KOPT-K1 (cell line): Measurements from ENCODE around the gene ACTG1.

Experiments used
- H3K27ac ChIP-seq: fragments of 200-600 bp; sonication (generic); 2 replicates; pipeline ENCODE4 v1.5.1; 2016; ENCODE audit warnings: antibody characterized with exemption, mild to moderate bottlenecking, low read depth, low read length; ENCODE audit not compliant: poor library complexity, severe bottlenecking
- H3K36me3 ChIP-seq: fragments of 200-600 bp; sonication (generic); 2 replicates; pipeline ENCODE4 v1.5.1; 2017; ENCODE audit warnings: antibody characterized with exemption, mild to moderate bottlenecking, low read length, moderate library complexity; ENCODE audit not compliant: insufficient read depth
- H3K9me3 ChIP-seq: fragments of 200-600 bp; sonication (generic); 2 replicates; pipeline ENCODE4 v1.5.1; 2017; ENCODE audit warnings: antibody characterized with exemption, low read length, mild to moderate bottlenecking; ENCODE audit not compliant: insufficient read depth, poor library complexity, severe bottlenecking

ACTG1 gene

GRCh38 chr17:81528651-81529436 is 16.2 kb upstream of the ACTG1 start:
- Histone ChIP-seq H3K27ac (no peak overlapping the region), H3K9me3 (no peaks in the 10 kb centered on the region), H3K36me3 (no peaks in the 10 kb centered on the region)

- Histone ChIP-seq H3K36me3 (no peaks in the 10 kb centered on the region), H3K27ac (no peak overlapping the region), H3K9me3 (no peaks in the 10 kb centered on the region)
Observed at GRCh38 chr17:81528384-81528650, 15.7 kb upstream of the ACTG1 start.

GRCh38 chr17:81527591-81528383 is 15.2 kb upstream of the ACTG1 start, which contains the start of gene FSCN2:
TSS of gene FSCN2 (plus strand) at chr17:81528377. CDS start at chr17:81528532, 155 bp downstream.
- Histone ChIP-seq H3K9me3 (no peaks in the 10 kb centered on the region), H3K27ac (no peak within 1 kb of the TSS), H3K36me3 (no peaks in the 10 kb centered on the region)

- H3K27ac ChIP-seq: no peak overlapping the region
- no peaks in the 10 kb centered on the region for H3K36me3 ChIP-seq
- H3K9me3 ChIP-seq: no peaks in the 10 kb centered on the region
Observed at GRCh38 chr17:81526662-81527571, 14.3 kb upstream of the ACTG1 start.

GRCh38 chr17:81524865-81525159 is 12.2 kb upstream of the ACTG1 start:
- H3K27ac ChIP-seq: no peak overlapping the region
- no peaks in the 10 kb centered on the region for H3K9me3 ChIP-seq
- H3K36me3 ChIP-seq: no peaks in the 10 kb centered on the region

- Histone ChIP-seq H3K36me3 (no peaks in the 10 kb centered on the region), H3K27ac (no peak overlapping the region), H3K9me3 (no peaks in the 10 kb centered on the region)
Observed at GRCh38 chr17:81524039-81524864, 11.7 kb upstream of the ACTG1 start.

- Histone ChIP-seq H3K27ac (no peak overlapping the region), H3K9me3 (no peaks in the 10 kb centered on the region), H3K36me3 (no peaks in the 10 kb centered on the region)
Observed at GRCh38 chr17:81523402-81524038, 10.9 kb upstream of the ACTG1 start.

- H3K27ac ChIP-seq: no peak overlapping the region
- no peaks in the 10 kb centered on the region for H3K9me3 ChIP-seq
- no peaks in the 10 kb centered on the region for H3K36me3 ChIP-seq
Observed at GRCh38 chr17:81522491-81523401, 10.1 kb upstream of the ACTG1 start.

- Histone ChIP-seq H3K27ac (no peak overlapping the region), H3K9me3 (no peaks in the 10 kb centered on the region), H3K36me3 (no peaks in the 10 kb centered on the region)
Observed at GRCh38 chr17:81520021-81520901, 7.7 kb upstream of the ACTG1 start.

- Histone ChIP-seq H3K9me3 (no peaks in the 10 kb centered on the region), H3K27ac (no peak overlapping the region), H3K36me3 (no peaks in the 10 kb centered on the region)
Observed at GRCh38 chr17:81519284-81520020, 6.9 kb upstream of the ACTG1 start.

- Histone ChIP-seq H3K36me3 (no peaks in the 10 kb centered on the region), H3K27ac (no peak overlapping the region), H3K9me3 (no peaks in the 10 kb centered on the region)
Observed at GRCh38 chr17:81518785-81519283, 6.2 kb upstream of the ACTG1 start.

GRCh38 chr17:81518113-81518784 is 5.7 kb upstream of the ACTG1 start:
- H3K9me3 ChIP-seq: no peaks in the 10 kb centered on the region
- no peak overlapping the region for H3K27ac ChIP-seq
- H3K36me3 ChIP-seq: no peaks in the 10 kb centered on the region
